Muscle of leg (tissue), 11 donors: ENCODE results near the gene MAN1A1. TPM values are rescaled to one million over a fixed set of nuclear protein-coding genes. Genes with fewer than 3 reads are reported as not detected.
A peak's percentile ranks its signal among the peaks of the same experiment; 100 is the strongest.

Experiments
- DNase-seq: peaks from one replicate; pipeline ENCODE4 v3.0.0; 2013
- H3K27ac ChIP-seq: one replicate; pipeline ENCODE4 v1.5.1; 2013; ENCODE audit warnings: mild to moderate bottlenecking, low read length, control low read depth
- H3K27me3 ChIP-seq: one replicate; pipeline ENCODE4 v1.6.1; 2013; ENCODE audit warnings: low read length; ENCODE audit not compliant: control insufficient read depth, insufficient read depth
- H3K36me3 ChIP-seq: one replicate; pipeline ENCODE4 v1.6.1; 2013; ENCODE audit warnings: low read length; ENCODE audit not compliant: control insufficient read depth, insufficient read depth
- H3K4me1 ChIP-seq: one replicate; pipeline ENCODE4 v1.6.1; 2013; ENCODE audit warnings: low read length; ENCODE audit not compliant: control insufficient read depth, insufficient read depth
- H3K4me3 ChIP-seq: one replicate; pipeline ENCODE4 v1.5.1; 2013; ENCODE audit warnings: low read length, control low read depth
- H3K9me3 ChIP-seq: replicated peaks from 2 replicates; pipeline ENCODE4 v1.6.1; 2013; ENCODE audit warnings: low read depth, low read length; ENCODE audit not compliant: control insufficient read depth
- WGBS: methylation state at CpG from one replicate; pipeline ENCODE4 v1.1.5; 2013; ENCODE audit warnings: missing lambda C conversion rate; ENCODE audit not compliant: insufficient coverage; 5-methylcytosine and 5-hydroxymethylcytosine counted together
- polyA plus RNA-seq, 8 donors: library from polyadenylated mRNA; unstranded; fragments of 120-200 nt; gene quantifications; one replicate each; pipeline versions ENCODE4 v1.2.1 to v1.2.3, GENCODE V29; 2013; ENCODE audit warnings: inconsistent platforms in 1 of 8, low replicate concordance in 1 of 8; ENCODE audit not compliant: insufficient read length in 8 of 8, insufficient read depth in 1 of 8
- total RNA-seq: library from RNA; stranded (reverse); fragments of 120-200 nt; gene quantifications from one replicate; pipeline ENCODE4 v1.2.4, GENCODE V29; 2013

MAN1A1 gene
- total and polyA plus RNA-seq, 9 donors = 21.8 to 48.2 (median 33.0) TPM

GRCh38 chr6:119290306-119290705 is 59.3 kb downstream of the MAN1A1 start:
- Histone ChIP-seq H3K4me3 (no peak overlapping the region), H3K27me3 (no peaks in the 10 kb centered on the region), H3K27ac (no peak overlapping the region), H3K9me3 (no peaks in the 10 kb centered on the region), H3K4me1 (no peaks in the 10 kb centered on the region), H3K36me3 (no peaks in the 10 kb centered on the region)
- no peak for DNase-seq
- WGBS = no CpG with 5 or more reads among the region's 2 CpGs

GRCh38 chr6:119289651-119290050 is 59.9 kb downstream of the MAN1A1 start:
- no peaks in the 10 kb centered on the region for H3K4me1 ChIP-seq
- H3K36me3 ChIP-seq = no peaks in the 10 kb centered on the region
- H3K27me3 ChIP-seq = no peaks in the 10 kb centered on the region
- no peak for DNase-seq
- WGBS = 33% methylated on average over 2 of the region's 3 CpGs
- H3K27ac ChIP-seq = no peak overlapping the region
- H3K4me3 ChIP-seq = no peak overlapping the region
- no peaks in the 10 kb centered on the region for H3K9me3 ChIP-seq

GRCh38 chr6:119285908-119286625 is 63.5 kb downstream of the MAN1A1 start:
- DNase-seq = peak; percentile 60
- H3K27me3 ChIP-seq = no peaks in the 10 kb centered on the region
- no peak overlapping the region for H3K27ac ChIP-seq
- no peak overlapping the region for H3K4me3 ChIP-seq
- H3K36me3 ChIP-seq = peaks cover under 1% of the 10 kb centered on the region
- 67% methylated on average over 1 of the region's 3 CpGs for WGBS
- no peaks in the 10 kb centered on the region for H3K9me3 ChIP-seq
- no peaks in the 10 kb centered on the region for H3K4me1 ChIP-seq

GRCh38 chr6:119284861-119285521 is 64.6 kb downstream of the MAN1A1 start:
- no peak overlapping the region for H3K4me3 ChIP-seq
- no peak for DNase-seq
- no peak overlapping the region for H3K27ac ChIP-seq
- no CpG with 5 or more reads among the region's 4 CpGs for WGBS
- H3K9me3 ChIP-seq = no peaks in the 10 kb centered on the region
- no peaks in the 10 kb centered on the region for H3K4me1 ChIP-seq
- no peaks in the 10 kb centered on the region for H3K27me3 ChIP-seq
- peaks cover 3% of the 10 kb centered on the region for H3K36me3 ChIP-seq

- Histone ChIP-seq H3K27me3 (no peaks in the 10 kb centered on the region), H3K36me3 (peaks cover 3% of the 10 kb centered on the region), H3K4me1 (no peaks in the 10 kb centered on the region), H3K27ac (no peak overlapping the region), H3K4me3 (no peak overlapping the region), H3K9me3 (no peaks in the 10 kb centered on the region)
- no peak for DNase-seq
- WGBS = no CpG with 5 or more reads among the region's 6 CpGs
Observed at GRCh38 chr6:119283979-119284545, 65.5 kb downstream of the MAN1A1 start.

GRCh38 chr6:119283214-119283613 is 66.3 kb downstream of the MAN1A1 start:
- DNase-seq = no peak
- H3K9me3 ChIP-seq = no peaks in the 10 kb centered on the region
- H3K27ac ChIP-seq = no peak overlapping the region
- H3K4me1 ChIP-seq = no peaks in the 10 kb centered on the region
- peaks cover 3% of the 10 kb centered on the region for H3K36me3 ChIP-seq
- no peak overlapping the region for H3K4me3 ChIP-seq
- no peaks in the 10 kb centered on the region for H3K27me3 ChIP-seq
- 47% methylated on average over 2 of the region's 3 CpGs for WGBS

GRCh38 chr6:119280668-119281067 is 68.9 kb downstream of the MAN1A1 start:
- Histone ChIP-seq H3K4me1 (no peaks in the 10 kb centered on the region), H3K9me3 (no peaks in the 10 kb centered on the region), H3K27ac (no peak overlapping the region), H3K4me3 (no peak overlapping the region), H3K27me3 (no peaks in the 10 kb centered on the region), H3K36me3 (peaks cover 3% of the 10 kb centered on the region)
- WGBS = 40% methylated on average over 1 of the region's 2 CpGs
- peak; percentile 37 for DNase-seq

- H3K9me3 ChIP-seq = no peaks in the 10 kb centered on the region
- H3K27ac ChIP-seq = no peak overlapping the region
- peaks cover 3% of the 10 kb centered on the region for H3K36me3 ChIP-seq
- WGBS = no CpG with 5 or more reads among the region's 1 CpG
- H3K27me3 ChIP-seq = no peaks in the 10 kb centered on the region
- no peak for DNase-seq
- no peaks in the 10 kb centered on the region for H3K4me1 ChIP-seq
- H3K4me3 ChIP-seq = no peak overlapping the region
Observed at GRCh38 chr6:119280080-119280479, 69.5 kb downstream of the MAN1A1 start.

- H3K27me3 ChIP-seq = no peaks in the 10 kb centered on the region
- DNase-seq = no peak
- 56% methylated on average over 1 of the region's 2 CpGs for WGBS
Observed at GRCh38 chr6:119278625-119279024, 70.9 kb downstream of the MAN1A1 start.

GRCh38 chr6:119277052-119277451 is 72.5 kb downstream of the MAN1A1 start:
- peaks cover 3% of the 10 kb centered on the region for H3K36me3 ChIP-seq
- H3K27me3 ChIP-seq = no peaks in the 10 kb centered on the region
- H3K4me1 ChIP-seq = no peaks in the 10 kb centered on the region
- no CpG with 5 or more reads among the region's 2 CpGs for WGBS
- DNase-seq = no peak
- no peak overlapping the region for H3K4me3 ChIP-seq
- no peaks in the 10 kb centered on the region for H3K9me3 ChIP-seq
- no peak overlapping the region for H3K27ac ChIP-seq

More at GRCh38 chr6:119278625-119279024, 70.9 kb downstream of the MAN1A1 start:
- H3K4me1 ChIP-seq = no peaks in the 10 kb centered on the region
- no peaks in the 10 kb centered on the region for H3K9me3 ChIP-seq
- no peak overlapping the region for H3K27ac ChIP-seq
- H3K4me3 ChIP-seq = no peak overlapping the region
- peaks cover 3% of the 10 kb centered on the region for H3K36me3 ChIP-seq
